Astrocyte (in vitro differentiated cells and primary cell): Measurements from ENCODE around the gene RSBN1. TPM values are rescaled to one million over a fixed set of nuclear protein-coding genes. Genes with fewer than 3 reads are reported as not detected.

Experiments used
- DNase-seq: peaks from one replicate; pipeline ENCODE4 v3.0.0-alpha.2; 2010; ENCODE audit warnings: low read depth
- FAIRE-seq: peaks from 2 replicates; lab custom pipeline; 2011; peaks lifted over from hg19 to GRCh38; lab: Jason Lieb, UNC
- H2AFZ ChIP-seq: 2 replicates; pipeline ENCODE4 v1.6.0; 2012; ENCODE audit warnings: low read depth, low read length, inconsistent platforms
- H3K27ac ChIP-seq: 2 replicates; pipeline ENCODE4 v1.5.1; 2011; ENCODE audit warnings: low read depth, low read length, inconsistent platforms
- H3K27me3 ChIP-seq: 2 replicates; pipeline ENCODE4 v1.6.0; 2011; ENCODE audit warnings: low read length, inconsistent platforms; ENCODE audit not compliant: insufficient read depth
- H3K36me3 ChIP-seq: 2 replicates; pipeline ENCODE4 v1.5.1; 2011; ENCODE audit warnings: low read length, inconsistent platforms; ENCODE audit not compliant: insufficient read depth
- H3K4me1 ChIP-seq: 2 replicates; pipeline ENCODE4 v1.5.1; 2011; ENCODE audit warnings: low read length, inconsistent platforms; ENCODE audit not compliant: insufficient read depth
- H3K4me2 ChIP-seq: 2 replicates; pipeline ENCODE4 v1.6.0; 2012; ENCODE audit warnings: low read length, inconsistent platforms
- H3K4me3 ChIP-seq: 2 replicates; pipeline ENCODE4 v1.5.1; 2011; ENCODE audit warnings: low read depth, mild to moderate bottlenecking, low read length, inconsistent platforms; ENCODE audit not compliant: insufficient read depth
- H3K79me2 ChIP-seq: 2 replicates; pipeline ENCODE4 v1.6.0; 2012; ENCODE audit warnings: mild to moderate bottlenecking, low read length, inconsistent platforms; ENCODE audit not compliant: insufficient read depth
- H3K9ac ChIP-seq: 2 replicates; pipeline ENCODE4 v1.6.0; 2012; ENCODE audit warnings: mild to moderate bottlenecking, low read length, inconsistent platforms
- H3K9me3 ChIP-seq: 2 replicates; pipeline ENCODE4 v1.5.1; 2012; ENCODE audit warnings: low read depth, mild to moderate bottlenecking, low read length, inconsistent platforms; ENCODE audit not compliant: insufficient read depth
- H4K20me1 ChIP-seq: 2 replicates; pipeline ENCODE4 v1.6.0; 2012; ENCODE audit warnings: low read length, inconsistent platforms; ENCODE audit not compliant: insufficient read depth
- H3K27ac Mint-ChIP-seq: one replicate; pipeline ENCODE4 v1.8.0; 2021; ENCODE audit warnings: mild to moderate bottlenecking, mixed read lengths; ENCODE audit not compliant: unreplicated experiment
- H3K27me3 Mint-ChIP-seq: one replicate; pipeline ENCODE4 v1.8.0; 2021; ENCODE audit warnings: low read depth, mixed read lengths; ENCODE audit not compliant: unreplicated experiment
- H3K36me3 Mint-ChIP-seq: one replicate; pipeline ENCODE4 v1.8.0; 2021; ENCODE audit warnings: low read depth, mixed read lengths; ENCODE audit not compliant: unreplicated experiment
- H3K4me1 Mint-ChIP-seq: one replicate; pipeline ENCODE4 v1.8.0; 2021; ENCODE audit warnings: low read depth, mixed read lengths; ENCODE audit not compliant: unreplicated experiment
- H3K4me3 Mint-ChIP-seq: one replicate; pipeline ENCODE4 v1.8.0; 2021; ENCODE audit warnings: mild to moderate bottlenecking, moderate library complexity, mixed read lengths; ENCODE audit not compliant: unreplicated experiment
- H3K9me3 Mint-ChIP-seq: one replicate; pipeline ENCODE4 v1.8.0; 2021; ENCODE audit warnings: mild to moderate bottlenecking, mixed read lengths; ENCODE audit not compliant: unreplicated experiment
- CTCF ChIP-seq: IDR thresholded peaks from 2 replicates; pipeline ENCODE4 v1.5.1; 2011; ENCODE audit warnings: low read depth, mild to moderate bottlenecking, inconsistent platforms, low read length, moderate library complexity; ENCODE audit not compliant: insufficient read depth
- EZH2 ChIP-seq: IDR thresholded peaks from 2 replicates; pipeline ENCODE4 v1.6.1; 2012; ENCODE audit warnings: mild to moderate bottlenecking, low read length, inconsistent platforms; ENCODE audit not compliant: insufficient read depth
- total RNA-seq: library from RNA; stranded (reverse); gene quantifications from 2 replicates; pipeline ENCODE4 v1.2.1, GENCODE V29; 2021

Gene RSBN1
- total RNA-seq, 1 donor from 2014 or later, result 10.6 TPM

- H3K4me1 ChIP-seq, result no peaks in the 10 kb centered on the region
- Mint-ChIP-seq H3K27me3 (no peaks in the 10 kb centered on the region), H3K27ac (no peak overlapping the region), H3K36me3 (no peaks in the 10 kb centered on the region), H3K9me3 (no peaks in the 10 kb centered on the region), H3K4me1 (no peaks in the 10 kb centered on the region), H3K4me3 (no peak overlapping the region)
- H3K27me3 ChIP-seq, result no peaks in the 10 kb centered on the region
- no peak overlapping the region for H3K9ac ChIP-seq
- H4K20me1 ChIP-seq, result peaks cover 24% of the 10 kb centered on the region
- no peak overlapping the region for H3K4me3 ChIP-seq
- no peaks in the 10 kb centered on the region for H3K9me3 ChIP-seq
- H3K79me2 ChIP-seq, result peaks cover 42% of the 10 kb centered on the region
- H3K36me3 ChIP-seq, result peaks cover 3% of the 10 kb centered on the region
- H3K27ac ChIP-seq, result no peak overlapping the region
- no peak for DNase-seq
- FAIRE-seq, result no peak
- no peak for TF ChIP-seq CTCF
- TF ChIP-seq EZH2, result no peak
- H3K4me2 ChIP-seq, result no peak overlapping the region
- H2AFZ ChIP-seq, result no peak overlapping the region
These were observed 34.7 kb downstream of the RSBN1 start for GRCh38 chr1:113777561-113777960.

- Histone ChIP-seq H3K27me3 (no peaks in the 10 kb centered on the region), H3K27ac (no peak overlapping the region), H3K79me2 (no peaks in the 10 kb centered on the region), H4K20me1 (no peaks in the 10 kb centered on the region), H2AFZ (no peak overlapping the region), H3K4me3 (no peak overlapping the region), H3K4me2 (no peak overlapping the region), H3K4me1 (no peaks in the 10 kb centered on the region), H3K36me3 (peaks cover 14% of the 10 kb centered on the region), H3K9me3 (no peaks in the 10 kb centered on the region), H3K9ac (no peak overlapping the region)
- H3K9me3 Mint-ChIP-seq, result no peaks in the 10 kb centered on the region
- no peak for FAIRE-seq
- TF ChIP-seq EZH2 (no peak), CTCF (no peak)
- no peak for DNase-seq
- H3K36me3 Mint-ChIP-seq, result peaks cover 3% of the 10 kb centered on the region
- H3K4me1 Mint-ChIP-seq, result no peaks in the 10 kb centered on the region
- no peaks in the 10 kb centered on the region for H3K27me3 Mint-ChIP-seq
- no peak overlapping the region for H3K4me3 Mint-ChIP-seq
- no peak overlapping the region for H3K27ac Mint-ChIP-seq
These were observed 42.2 kb downstream of the RSBN1 start for GRCh38 chr1:113770031-113770430.

GRCh38 chr1:113769601-113769970 is 42.7 kb downstream of the RSBN1 start:
- Histone ChIP-seq H3K4me3 (no peak overlapping the region), H3K79me2 (no peaks in the 10 kb centered on the region), H3K4me2 (no peak overlapping the region), H4K20me1 (no peaks in the 10 kb centered on the region), H3K9ac (no peak overlapping the region), H3K27me3 (no peaks in the 10 kb centered on the region), H3K27ac (no peak overlapping the region), H2AFZ (no peak overlapping the region), H3K4me1 (no peaks in the 10 kb centered on the region), H3K9me3 (no peaks in the 10 kb centered on the region), H3K36me3 (peaks cover 14% of the 10 kb centered on the region)
- Mint-ChIP-seq H3K4me3 (no peak overlapping the region), H3K9me3 (no peaks in the 10 kb centered on the region), H3K4me1 (no peaks in the 10 kb centered on the region), H3K36me3 (peaks cover 3% of the 10 kb centered on the region), H3K27ac (no peak overlapping the region), H3K27me3 (no peaks in the 10 kb centered on the region)
- FAIRE-seq (no peak), DNase-seq (no peak)
- no peak for TF ChIP-seq EZH2
- TF ChIP-seq CTCF, result no peak
